Measurements from ENCODE around the gene SSMEM1. TPM values are rescaled to one million over a fixed set of nuclear protein-coding genes. Genes with fewer than 3 reads are reported as not detected.

The SSMEM1 gene
- total and polyA plus RNA-seq, 2 of the 4 experiments (the other 2 are of a cell fraction) = 0.07 TPM; not detected in 1

GRCh38 chr7:130181263-130181605 is 26.4 kb upstream of the SSMEM1 start:
- H2AK9ac ChIP-seq (replicated peaks; ENCODE audit: low read depth, low read length, poor library complexity) = no peak overlapping the region
- no peak overlapping the region for H3K27ac ChIP-seq (ENCODE audit: insufficient read depth, low read length)
- H3K4me1 ChIP-seq (ENCODE audit: control insufficient read depth, insufficient read depth, low read length) = no peaks in the 10 kb centered on the region
- H4K5ac ChIP-seq (ENCODE audit: low read depth, low read length) = no peak overlapping the region
- H2BK120ac ChIP-seq (ENCODE audit: low read depth, low read length) = no peak overlapping the region
- H3K79me1 ChIP-seq (ENCODE audit: low read depth in 1 of 2, low read length in 2 of 2) = 0 out of 4 replicates have a peak, but pooled peaks cover 0 to 11% of the 10 kb centered on the region in 2 experiments
- peak overlapping the region; percentile 14 for H2BK5ac ChIP-seq (ENCODE audit: low read depth, low read length, poor library complexity, severe bottlenecking)
- no peak overlapping the region for H3K4me3 ChIP-seq (ENCODE audit: insufficient read depth, low read depth, low read length)
- BruUV-seq (replicated peaks) = no TSS peak
- H2AFZ ChIP-seq (replicated peaks; ENCODE audit: low read length, poor library complexity) = no peak overlapping the region
- H3K23ac ChIP-seq (ENCODE audit: low read depth, low read length) = no peak overlapping the region
- H3K27me3 ChIP-seq (ENCODE audit: control insufficient read depth, insufficient read depth, low read length) = no peaks in the 10 kb centered on the region
- TF ChIP-seq ELK1 (IDR thresholded peaks at IDR 0.05; ENCODE audit: borderline replicate concordance, low read depth, low read length) = no peak
- no peak for TF ChIP-seq POLR2A (IDR thresholded peaks at IDR 0.05; ENCODE audit: low read depth, low read length)
- TF ChIP-seq, protein P1, sequence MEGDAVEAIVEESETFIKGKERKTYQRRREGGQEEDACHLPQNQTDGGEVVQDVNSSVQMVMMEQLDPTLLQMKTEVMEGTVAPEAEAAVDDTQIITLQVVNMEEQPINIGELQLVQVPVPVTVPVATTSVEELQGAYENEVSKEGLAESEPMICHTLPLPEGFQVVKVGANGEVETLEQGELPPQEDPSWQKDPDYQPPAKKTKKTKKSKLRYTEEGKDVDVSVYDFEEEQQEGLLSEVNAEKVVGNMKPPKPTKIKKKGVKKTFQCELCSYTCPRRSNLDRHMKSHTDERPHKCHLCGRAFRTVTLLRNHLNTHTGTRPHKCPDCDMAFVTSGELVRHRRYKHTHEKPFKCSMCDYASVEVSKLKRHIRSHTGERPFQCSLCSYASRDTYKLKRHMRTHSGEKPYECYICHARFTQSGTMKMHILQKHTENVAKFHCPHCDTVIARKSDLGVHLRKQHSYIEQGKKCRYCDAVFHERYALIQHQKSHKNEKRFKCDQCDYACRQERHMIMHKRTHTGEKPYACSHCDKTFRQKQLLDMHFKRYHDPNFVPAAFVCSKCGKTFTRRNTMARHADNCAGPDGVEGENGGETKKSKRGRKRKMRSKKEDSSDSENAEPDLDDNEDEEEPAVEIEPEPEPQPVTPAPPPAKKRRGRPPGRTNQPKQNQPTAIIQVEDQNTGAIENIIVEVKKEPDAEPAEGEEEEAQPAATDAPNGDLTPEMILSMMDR (conservative IDR thresholded peaks at IDR 0.05; ENCODE audit: low read depth, low read length) = no peak
- no peak for TF ChIP-seq MXI1 (IDR thresholded peaks at IDR 0.05; ENCODE audit: borderline replicate concordance, low read depth, low read length)
- TF ChIP-seq USF2 (IDR thresholded peaks at IDR 0.05; ENCODE audit: low read depth, low read length) = no peak
- no peak for TF ChIP-seq RAD21 (IDR thresholded peaks at IDR 0.05; ENCODE audit: low read length)
- TF ChIP-seq SMC3 (IDR thresholded peaks at IDR 0.05; ENCODE audit: low read depth, low read length) = no peak
- no peak for TF ChIP-seq MAZ (IDR thresholded peaks at IDR 0.05; ENCODE audit: borderline replicate concordance, low read depth, low read length)
- TF ChIP-seq MAFK (IDR thresholded peaks at IDR 0.05; ENCODE audit: low read depth, low read length) = no peak
- no peak for TF ChIP-seq CEBPB (IDR thresholded peaks at IDR 0.05; ENCODE audit: low read depth, low read length)
- TF ChIP-seq NFE2L2 (IDR thresholded peaks at IDR 0.05; ENCODE audit: low read depth, low read length) = no peak
- TF ChIP-seq CHD1 (IDR thresholded peaks at IDR 0.05; ENCODE audit: low read depth, low read length) = no peak
- TF ChIP-seq BHLHE40 (IDR thresholded peaks at IDR 0.05; ENCODE audit: low read depth, low read length) = no peak
- no peak for TF ChIP-seq FOS (IDR thresholded peaks at IDR 0.05; ENCODE audit: low read depth, low read length)
- TF ChIP-seq RCOR1 (IDR thresholded peaks at IDR 0.05; ENCODE audit: insufficient replicate concordance, low read length) = no peak
- no peak for TF ChIP-seq RFX5 (IDR thresholded peaks at IDR 0.05; ENCODE audit: low read depth, low read length)
- no CpG with 5 or more reads among the region's 2 CpGs for WGBS, 2 experiments (ENCODE audit: extremely low coverage in 2 of 2, insufficient read length in 1 of 2)
- H2AK5ac ChIP-seq (ENCODE audit: low read depth, low read length) = no peak overlapping the region
- no peaks in the 10 kb centered on the region for H3K9me3 ChIP-seq (ENCODE audit: control insufficient read depth, insufficient read depth, low read length)
- no peaks in the 10 kb centered on the region for H3K9me1 ChIP-seq (ENCODE audit: insufficient read depth, low read length)
- no peak overlapping the region for H3K56ac ChIP-seq (ENCODE audit: extremely low read depth, insufficient read depth, low read length)
- no peak overlapping the region for H4K91ac ChIP-seq (ENCODE audit: insufficient read depth, low read depth, low read length)
- no peak overlapping the region for H3K4me2 ChIP-seq (ENCODE audit: low read depth, low read length)
- DNase-seq = no peak
- no peak overlapping the region for H2BK15ac ChIP-seq (ENCODE audit: low read depth, low read length)
- ChIA-PET POLR2A (ENCODE audit: unreplicated experiment) (no interaction called here), CTCF (no interaction called here)
- dilution Hi-C loops (cut with HindIII; ENCODE audit: low sequenced_read_pairs, unreplicated experiment) (no loop called here), in situ Hi-C loops (cut with MboI; ENCODE audit: low sequenced_read_pairs) (no loop called here), intact Hi-C loops (cut with micrococcal nuclease) (loop anchor here (10.0 kb wide), 1 partner anchor 106 kb away; the partner anchor contains the start of gene KLHDC10)
- H3K9ac ChIP-seq (ENCODE audit: low read depth, low read length) = no peak overlapping the region
- no peak overlapping the region; the same call in 1 of the 2 replicates for H3K18ac ChIP-seq (ENCODE audit: low read depth, low read length)
- H3K14ac ChIP-seq (replicated peaks; ENCODE audit: low read depth, low read length) = no peak overlapping the region
- no peak for ATAC-seq (ENCODE audit: low read depth)
- H3K36me3 ChIP-seq (ENCODE audit: control insufficient read depth, insufficient read depth, low read length) = no peaks in the 10 kb centered on the region; the same call in none of the 2 replicates
- no peak overlapping the region for H4K8ac ChIP-seq (ENCODE audit: low read depth in 2 of 2, low read length in 2 of 2)
- no peak overlapping the region for H2BK20ac ChIP-seq (ENCODE audit: low read depth, low read length)
- no peaks in the 10 kb centered on the region for H4K20me1 ChIP-seq (ENCODE audit: insufficient read depth, low read length)
- no peak overlapping the region for H3K4ac ChIP-seq (ENCODE audit: low read depth, low read length)

Measured in IMR-90 (cell line).